Gastroesophageal sphincter (tissue), 4 donors: Measurements from ENCODE around the gene NRAP. TPM values are rescaled to one million over a fixed set of nuclear protein-coding genes. Genes with fewer than 3 reads are reported as not detected.
A peak's percentile ranks its signal among the peaks of the same experiment; 100 is the strongest.

Experiments used
- ATAC-seq: fragments of 150-250 bp; one replicate; pipeline ENCODE4 v1.9.1; 2016; ENCODE audit warnings: mild to moderate bottlenecking, moderate library complexity
- H3K27ac ChIP-seq, 4 donors: fragments of 200-600 bp; sonication (generic) in 3 of 4; 1 replicate in 3 of 4; 2 replicates in 1 of 4; pipeline ENCODE4 v1.5.1; 2016 to 2019
- H3K27me3 ChIP-seq: fragments of 200-600 bp; sonication (generic); one replicate; pipeline ENCODE4 v1.5.1; 2019
- H3K36me3 ChIP-seq, 2 donors: fragments of 200-600 bp; sonication (generic); one replicate each; pipeline ENCODE4 v1.5.1; 2019; ENCODE audit warnings: control low read depth in 1 of 2
- H3K4me1 ChIP-seq, 3 donors: fragments of 200-600 bp; sonication (generic); 1 replicate in 2 of 3; 2 replicates in 1 of 3; pipeline ENCODE4 v1.5.1; 2016 to 2019; ENCODE audit warnings: control low read depth in 2 of 3
- H3K4me3 ChIP-seq, 2 donors: fragments of 200-600 bp; sonication (generic); one replicate each; pipeline ENCODE4 v1.5.1; 2019; ENCODE audit warnings: mild to moderate bottlenecking in 1 of 2, moderate library complexity in 1 of 2
- H3K9me3 ChIP-seq, 3 donors: fragments of 200-600 bp; sonication (generic); one replicate each; pipeline ENCODE4 v1.5.1; 2017 to 2019; ENCODE audit warnings: control low read depth in 2 of 3
- CTCF ChIP-seq, 4 experiments: fragments of 200-600 bp in 2 of 4; fragments of 450-650 bp in 2 of 4; sonication (generic) in 1 of 4; IDR thresholded peaks; one replicate each; pipeline ENCODE4 v1.5.1; 2017 to 2019; ENCODE audit warnings: antibody characterized with exemption in 4 of 4, mild to moderate bottlenecking in 2 of 4, moderate library complexity in 2 of 4
- EP300 ChIP-seq: sonication (generic); formaldehyde crosslinking; IDR thresholded peaks from one replicate; pipeline ENCODE4 v1.6.1; 2017; ENCODE audit warnings: antibody characterized with exemption, mild to moderate bottlenecking
- POLR2A ChIP-seq, 2 donors: fragments of 450-650 bp; IDR thresholded peaks; one replicate each; pipeline ENCODE4 v1.6.1; 2017; ENCODE audit warnings: antibody characterized with exemption in 2 of 2, mild to moderate bottlenecking in 2 of 2, moderate library complexity in 1 of 2
- POLR2AphosphoS5 ChIP-seq: sonication (generic); formaldehyde crosslinking; IDR thresholded peaks from one replicate; pipeline ENCODE4 v1.6.1; 2017; ENCODE audit warnings: antibody characterized with exemption
- WGBS, 2 donors: methylation state at CpG; one replicate each; pipeline ENCODE4 v1.1.5; 2018; ENCODE audit warnings: low coverage in 1 of 2; 5-methylcytosine and 5-hydroxymethylcytosine counted together
- total RNA-seq, 4 donors: library from RNA; depleted of rRNA; stranded (reverse); fragments of >200 nt; gene quantifications; one replicate each; pipeline ENCODE4 v1.1.0, GENCODE V29; 2016

Gene NRAP
- total RNA-seq, 4 donors from 2014 or later = under 0.01 TPM; not detected in 3

GRCh38 chr10:113552701-113553100 lies 111.1 kb downstream of the NRAP start, which contains the start of gene HABP2:
Gene HABP2 (plus strand): TSS chr10:113553053. CDS start chr10:113553122, 69 bp downstream.
- no peak for TF ChIP-seq CTCF (IDR thresholded peaks at IDR 0.05)
- Histone ChIP-seq H3K4me1 (peaks cover 0 to 9% (median 0%) of the 10 kb centered on the region in 3 donors), H3K27ac (no peak within 1 kb of the TSS), H3K4me3 (no peak within 1 kb of the TSS), H3K9me3 (no peaks in the 10 kb centered on the region), H3K27me3 (peaks cover 10% of the 10 kb centered on the region), H3K36me3 (no peaks in the 10 kb centered on the region)
- 78 to 94% methylated on average over 3 of the region's 3 CpGs for WGBS, 2 donors
- ATAC-seq = no peak

- Histone ChIP-seq H3K9me3 (no peaks in the 10 kb centered on the region), H3K4me1 (peaks cover 0 to 2% (median 0%) of the 10 kb centered on the region in 3 donors), H3K4me3 (no peak overlapping the region), H3K27me3 (peaks cover 10% of the 10 kb centered on the region), H3K27ac (no peak overlapping the region), H3K36me3 (no peaks in the 10 kb centered on the region)
- no peak for ATAC-seq
- WGBS, 2 donors = 90% methylated on average over 3 of the region's 3 CpGs; no CpG with 5 or more reads in 1 of the 2 donors
- TF ChIP-seq POLR2AphosphoS5 (no peak), CTCF (IDR thresholded peaks at IDR 0.05) (no peak), POLR2A (IDR thresholded peaks at IDR 0.05) (no peak), EP300 (no peak)
Measured at GRCh38 chr10:113552014-113552413, 111.8 kb downstream of the NRAP start.

GRCh38 chr10:113550365-113550764 lies 113.5 kb downstream of the NRAP start:
- H3K4me1 ChIP-seq = no peaks in the 10 kb centered on the region
- peaks cover 9% of the 10 kb centered on the region for H3K27me3 ChIP-seq
- no peak for TF ChIP-seq CTCF (IDR thresholded peaks at IDR 0.05)
- no peak for TF ChIP-seq EP300
- no peak for TF ChIP-seq POLR2A (IDR thresholded peaks at IDR 0.05)
- no peak for TF ChIP-seq POLR2AphosphoS5
- H3K9me3 ChIP-seq = no peaks in the 10 kb centered on the region
- ATAC-seq = peak; percentile 25
- H3K36me3 ChIP-seq = no peaks in the 10 kb centered on the region
- WGBS, 2 donors = 48 to 56% methylated on average over 6 of the region's 6 CpGs
- H3K4me3 ChIP-seq = no peak overlapping the region
- no peak overlapping the region for H3K27ac ChIP-seq

GRCh38 chr10:113549856-113550255 lies 114.0 kb downstream of the NRAP start:
- Histone ChIP-seq H3K27me3 (peaks cover 7% of the 10 kb centered on the region), H3K4me1 (no peaks in the 10 kb centered on the region), H3K9me3 (no peaks in the 10 kb centered on the region), H3K27ac (no peak overlapping the region), H3K36me3 (no peaks in the 10 kb centered on the region), H3K4me3 (no peak overlapping the region)
- WGBS, 2 donors = 82 to 95% methylated on average over 3 to 6 of the region's 6 CpGs
- no peak for ATAC-seq
- no peak for TF ChIP-seq POLR2A (IDR thresholded peaks at IDR 0.05)
- no peak for TF ChIP-seq CTCF (IDR thresholded peaks at IDR 0.05)
- TF ChIP-seq EP300 = no peak
- no peak for TF ChIP-seq POLR2AphosphoS5

- H3K4me3 ChIP-seq = no peak overlapping the region
Measured at GRCh38 chr10:113547426-113547825, 116.4 kb downstream of the NRAP start.

More at GRCh38 chr10:113547426-113547825, 116.4 kb downstream of the NRAP start:
- Histone ChIP-seq H3K27ac (no peak overlapping the region), H3K36me3 (no peaks in the 10 kb centered on the region), H3K9me3 (no peaks in the 10 kb centered on the region), H3K27me3 (peaks cover 5% of the 10 kb centered on the region), H3K4me1 (no peaks in the 10 kb centered on the region)
- no CpG with 5 or more reads among the region's 2 CpGs for WGBS, 2 donors
- TF ChIP-seq POLR2AphosphoS5 = no peak
- no peak for TF ChIP-seq EP300
- no peak for TF ChIP-seq CTCF (IDR thresholded peaks at IDR 0.05)
- TF ChIP-seq POLR2A (IDR thresholded peaks at IDR 0.05) = no peak
- no peak for ATAC-seq
